Cardiac muscle cell (in vitro differentiated cells and primary cell): ENCODE measurements around the gene DOK7. TPM values are rescaled to one million over a fixed set of nuclear protein-coding genes. Genes with fewer than 3 reads are reported as not detected.

Source experiments
- DNase-seq, 2 donors: peaks; one replicate each; pipeline versions ENCODE4 v3.0.0 to v3.0.0-alpha.2; 2010 to 2017; ENCODE audit warnings: low read depth in 1 of 2, low spot score in 1 of 2
- H3K27ac ChIP-seq: fragments of 200-600 bp; sonication (generic); 2 replicates; pipeline ENCODE4 v1.5.1; 2016
- H3K27me3 ChIP-seq: fragments of 200-600 bp; sonication (generic); 2 replicates; pipeline ENCODE4 v1.6.0; 2016; ENCODE audit warnings: control low read depth
- H3K36me3 ChIP-seq: fragments of 200-600 bp; sonication (generic); 2 replicates; pipeline ENCODE4 v1.5.1; 2016; ENCODE audit warnings: control low read depth
- H3K4me1 ChIP-seq: fragments of 200-600 bp; sonication (generic); 2 replicates; pipeline ENCODE4 v1.8.1; 2017; ENCODE audit warnings: low read depth, mild to moderate bottlenecking, mixed run types
- H3K4me3 ChIP-seq: fragments of 200-600 bp; sonication (generic); 2 replicates; pipeline ENCODE4 v1.5.1; 2016; ENCODE audit warnings: mild to moderate bottlenecking
- H3K9me3 ChIP-seq: fragments of 200-600 bp; sonication (generic); 2 replicates; pipeline ENCODE4 v1.5.1; 2017; ENCODE audit warnings: low read depth, mild to moderate bottlenecking, control low read depth
- CTCF ChIP-seq: IDR thresholded peaks from 2 replicates; pipeline ENCODE4 v1.5.1; 2012; ENCODE audit warnings: low read depth, mild to moderate bottlenecking, low read length
- polyA plus RNA-seq: library from polyadenylated mRNA; unstranded; fragments of >200 nt; fragmentation: Nextera tagmentation; extraction: Ambion mirVana; gene quantifications from 2 replicates; pipeline ENCODE4 v1.2.1, GENCODE V29; 2016
- total RNA-seq: library from RNA; depleted of rRNA; stranded (reverse); fragments of >200 nt; gene quantifications from 2 replicates; pipeline ENCODE4 v1.2.3, GENCODE V29; 2016

DOK7 gene
- total and polyA plus RNA-seq, 2 experiments from 2014 or later: 14.4 to 18.0 TPM

- no peaks in the 10 kb centered on the region for H3K36me3 ChIP-seq
- DNase-seq: no peak
- H3K27me3 ChIP-seq: peaks cover 7% of the 10 kb centered on the region
- H3K9me3 ChIP-seq: no peaks in the 10 kb centered on the region
- no peak overlapping the region for H3K4me3 ChIP-seq
- no peak overlapping the region for H3K27ac ChIP-seq
- peaks cover 7% of the 10 kb centered on the region for H3K4me1 ChIP-seq
- TF ChIP-seq CTCF: no peak
These were observed 32.3 kb downstream of the DOK7 start for GRCh38 chr4:3495204-3495975.

- H3K27ac ChIP-seq: no peak overlapping the region
- no peaks in the 10 kb centered on the region for H3K36me3 ChIP-seq
- H3K4me1 ChIP-seq: peaks cover 7% of the 10 kb centered on the region
- DNase-seq: no peak
- no peak for TF ChIP-seq CTCF
- H3K4me3 ChIP-seq: no peak overlapping the region
- no peaks in the 10 kb centered on the region for H3K9me3 ChIP-seq
- peaks cover 7% of the 10 kb centered on the region for H3K27me3 ChIP-seq
These were observed 32.9 kb downstream of the DOK7 start for GRCh38 chr4:3496021-3496420.

GRCh38 chr4:3497095-3497494, 34.0 kb downstream of the DOK7 start:
- no peaks in the 10 kb centered on the region for H3K9me3 ChIP-seq
- no peak for DNase-seq
- no peak for TF ChIP-seq CTCF

GRCh38 chr4:3497523-3498389, 34.6 kb downstream of the DOK7 start:
- DNase-seq: no peak
- no peak overlapping the region for H3K27ac ChIP-seq
- no peak for TF ChIP-seq CTCF
- no peaks in the 10 kb centered on the region for H3K9me3 ChIP-seq
- no peaks in the 10 kb centered on the region for H3K27me3 ChIP-seq
- H3K4me3 ChIP-seq: no peak overlapping the region
- H3K36me3 ChIP-seq: peaks cover 3% of the 10 kb centered on the region
- H3K4me1 ChIP-seq: peaks cover 7% of the 10 kb centered on the region

More at GRCh38 chr4:3497095-3497494, 34.0 kb downstream of the DOK7 start:
- H3K4me1 ChIP-seq: peaks cover 7% of the 10 kb centered on the region
- H3K27ac ChIP-seq: no peak overlapping the region
- no peak overlapping the region for H3K4me3 ChIP-seq
- H3K36me3 ChIP-seq: no peaks in the 10 kb centered on the region
- H3K27me3 ChIP-seq: peaks cover 2% of the 10 kb centered on the region

- no peak for DNase-seq
- Histone ChIP-seq H3K9me3 (no peaks in the 10 kb centered on the region), H3K27ac (no peak overlapping the region), H3K4me3 (no peak overlapping the region), H3K36me3 (peaks cover 6% of the 10 kb centered on the region), H3K4me1 (peaks cover 7% of the 10 kb centered on the region), H3K27me3 (no peaks in the 10 kb centered on the region)
- no peak for TF ChIP-seq CTCF
These were observed 35.3 kb downstream of the DOK7 start for GRCh38 chr4:3498407-3498806.
